Neutrophil (primary cell): Measurements from ENCODE around the gene PKD2.
"Not testable (repeated sequence)": the region's sequence is repeated elsewhere in the genome, so short reads cannot be mapped to it uniquely, and the experiment has no call there.

Source experiments
- H3K27ac ChIP-seq: fragments of 200-600 bp; sonication (generic); 2 replicates; pipeline ENCODE4 v1.5.1; 2016; ENCODE audit warnings: mild to moderate bottlenecking, moderate library complexity
- H3K27me3 ChIP-seq: fragments of 200-600 bp; sonication (generic); 2 replicates; pipeline ENCODE4 v1.6.0; 2016; ENCODE audit warnings: mild to moderate bottlenecking
- H3K36me3 ChIP-seq: fragments of 200-600 bp; sonication (generic); 2 replicates; pipeline ENCODE4 v1.5.1; 2017
- H3K4me1 ChIP-seq, 2 experiments: fragments of 200-600 bp in 1 of 2; sonication (generic) in 1 of 2; 1 replicate in 1 of 2; 2 replicates in 1 of 2; pipeline versions ENCODE4 v1.5.1 to v1.6.1; 2013 to 2016; ENCODE audit warnings: low read depth in 1 of 2, low read length in 1 of 2, mild to moderate bottlenecking in 1 of 2, moderate library complexity in 1 of 2; ENCODE audit not compliant: control insufficient read depth in 1 of 2, insufficient read depth in 1 of 2
- H3K4me3 ChIP-seq, 2 experiments: fragments of 200-600 bp in 1 of 2; sonication (generic) in 1 of 2; 1 replicate in 1 of 2; 2 replicates in 1 of 2; pipeline ENCODE4 v1.5.1; 2013 to 2016; ENCODE audit warnings: low read depth in 1 of 2, low read length in 1 of 2, mild to moderate bottlenecking in 1 of 2, moderate library complexity in 1 of 2
- H3K9me3 ChIP-seq: fragments of 200-600 bp; sonication (generic); 2 replicates; pipeline ENCODE4 v1.5.1; 2016
- TF ChIP-seq, protein P1 (sequence below): fragments of 200-600 bp; sonication (generic); IDR thresholded peaks from 2 replicates; pipeline ENCODE4 v1.5.1; 2016; ENCODE audit warnings: antibody characterized with exemption

Gene PKD2

DNA sequence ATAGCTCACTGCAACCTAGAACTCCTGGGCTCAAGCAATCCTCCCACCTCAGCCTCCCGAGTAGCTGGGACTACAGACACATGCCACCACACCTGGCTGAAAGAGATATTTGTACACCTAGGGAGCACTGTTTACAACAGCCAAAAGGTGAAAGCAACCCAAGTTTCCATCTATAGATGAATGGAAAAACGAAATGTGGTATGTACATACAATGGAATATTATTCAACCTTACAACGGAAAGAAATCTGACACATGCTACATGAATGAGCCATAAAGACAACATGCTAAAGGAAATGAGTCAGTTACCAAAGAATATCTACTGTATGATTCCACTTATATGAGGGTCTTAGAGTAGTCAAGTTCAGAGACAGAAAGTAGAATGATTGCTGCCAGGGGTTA lies 98.8 kb downstream of the PKD2 start:
- Histone ChIP-seq H3K36me3 (no peaks in the 10 kb centered on the region), H3K4me1 (no peaks in the 10 kb centered on the region), H3K27me3 (peaks cover 11% of the 10 kb centered on the region), H3K4me3 (no peak overlapping the region), H3K27ac (no peak overlapping the region), H3K9me3 (no peaks in the 10 kb centered on the region)
- TF ChIP-seq, protein P1, sequence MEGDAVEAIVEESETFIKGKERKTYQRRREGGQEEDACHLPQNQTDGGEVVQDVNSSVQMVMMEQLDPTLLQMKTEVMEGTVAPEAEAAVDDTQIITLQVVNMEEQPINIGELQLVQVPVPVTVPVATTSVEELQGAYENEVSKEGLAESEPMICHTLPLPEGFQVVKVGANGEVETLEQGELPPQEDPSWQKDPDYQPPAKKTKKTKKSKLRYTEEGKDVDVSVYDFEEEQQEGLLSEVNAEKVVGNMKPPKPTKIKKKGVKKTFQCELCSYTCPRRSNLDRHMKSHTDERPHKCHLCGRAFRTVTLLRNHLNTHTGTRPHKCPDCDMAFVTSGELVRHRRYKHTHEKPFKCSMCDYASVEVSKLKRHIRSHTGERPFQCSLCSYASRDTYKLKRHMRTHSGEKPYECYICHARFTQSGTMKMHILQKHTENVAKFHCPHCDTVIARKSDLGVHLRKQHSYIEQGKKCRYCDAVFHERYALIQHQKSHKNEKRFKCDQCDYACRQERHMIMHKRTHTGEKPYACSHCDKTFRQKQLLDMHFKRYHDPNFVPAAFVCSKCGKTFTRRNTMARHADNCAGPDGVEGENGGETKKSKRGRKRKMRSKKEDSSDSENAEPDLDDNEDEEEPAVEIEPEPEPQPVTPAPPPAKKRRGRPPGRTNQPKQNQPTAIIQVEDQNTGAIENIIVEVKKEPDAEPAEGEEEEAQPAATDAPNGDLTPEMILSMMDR = no peak

DNA sequence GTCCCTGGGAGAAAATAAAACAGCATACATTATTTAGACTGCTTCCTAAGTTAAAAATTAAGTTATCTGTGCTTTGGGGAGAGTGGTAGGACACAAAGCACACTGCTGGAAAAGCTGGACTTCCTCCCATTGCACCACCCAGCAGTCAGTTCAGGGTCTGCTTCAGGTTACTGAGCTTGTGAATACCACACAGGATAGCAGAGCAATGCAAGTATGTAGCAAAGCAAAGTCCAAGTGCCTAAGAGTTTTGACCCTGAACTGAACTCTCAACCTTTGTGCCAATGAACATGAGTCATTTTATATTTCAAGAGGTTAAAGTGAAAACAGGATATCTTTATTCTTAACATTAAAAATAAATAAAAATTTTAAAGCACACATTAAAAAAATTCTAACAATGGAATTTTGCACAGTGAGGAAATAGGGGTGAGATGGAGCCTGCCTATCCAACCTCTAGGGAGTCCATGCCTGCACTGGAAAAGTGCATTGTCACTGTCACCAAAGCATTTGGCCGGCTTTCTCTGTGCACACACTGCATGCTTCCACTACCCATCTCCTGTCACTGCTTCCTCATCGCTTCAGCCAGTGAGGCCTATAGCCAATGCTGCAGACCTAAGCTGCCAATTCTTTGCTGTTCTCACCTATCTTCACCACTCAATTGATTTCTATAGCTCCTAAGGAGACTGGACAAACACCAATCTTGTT lies 100.1 kb downstream of the PKD2 start:
- H3K4me1 ChIP-seq = no peaks in the 10 kb centered on the region
- TF ChIP-seq, protein P1 = no peak
- H3K27ac ChIP-seq = no peak overlapping the region
- H3K27me3 ChIP-seq = no peaks in the 10 kb centered on the region
- H3K36me3 ChIP-seq = no peaks in the 10 kb centered on the region
- no peak overlapping the region for H3K4me3 ChIP-seq
- H3K9me3 ChIP-seq = no peaks in the 10 kb centered on the region

DNA sequence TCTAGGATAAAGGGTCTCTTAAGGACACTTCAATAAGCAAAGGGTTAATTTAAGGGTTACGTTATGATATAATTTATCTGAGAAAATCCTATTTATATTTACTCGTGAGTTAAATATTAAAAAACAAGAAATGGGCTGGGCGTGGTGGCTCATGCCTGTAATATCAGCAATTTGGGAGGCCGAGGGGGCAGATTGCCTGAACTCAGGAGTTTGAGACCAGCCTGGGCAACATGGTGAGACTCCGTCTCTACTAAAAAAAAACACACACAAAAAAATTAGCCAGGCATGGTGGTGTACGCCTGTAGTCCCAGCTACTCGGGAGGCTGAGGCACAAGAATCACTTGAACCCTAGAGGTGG lies 100.7 kb downstream of the PKD2 start:
- H3K4me1 ChIP-seq, H3K27ac ChIP-seq, H3K36me3 ChIP-seq, H3K27me3 ChIP-seq, H3K9me3 ChIP-seq, H3K4me3 ChIP-seq: not testable (repeated sequence)

DNA sequence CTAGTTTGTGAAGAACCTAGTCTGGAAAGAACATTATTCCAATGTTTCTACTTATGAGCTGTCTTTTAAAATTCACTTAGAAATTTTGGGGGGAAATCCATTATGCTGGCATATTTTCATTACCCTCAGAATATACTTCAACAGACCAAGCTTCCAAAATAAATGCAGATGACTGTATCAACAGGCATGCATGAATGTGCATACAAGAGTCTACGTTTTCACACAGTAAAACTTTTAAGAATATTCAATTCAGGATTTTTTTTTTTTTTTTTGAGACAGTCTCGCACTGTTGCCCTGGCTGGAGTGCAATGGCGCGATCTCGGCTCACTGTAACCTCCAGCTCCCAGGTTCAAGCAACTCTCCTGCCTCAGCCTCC lies 101.3 kb downstream of the PKD2 start:
- Histone ChIP-seq H3K4me1 (no peaks in the 10 kb centered on the region), H3K4me3 (no peak overlapping the region), H3K9me3 (no peaks in the 10 kb centered on the region), H3K27ac (no peak overlapping the region), H3K27me3 (no peaks in the 10 kb centered on the region), H3K36me3 (no peaks in the 10 kb centered on the region)
- TF ChIP-seq, protein P1 = no peak

DNA sequence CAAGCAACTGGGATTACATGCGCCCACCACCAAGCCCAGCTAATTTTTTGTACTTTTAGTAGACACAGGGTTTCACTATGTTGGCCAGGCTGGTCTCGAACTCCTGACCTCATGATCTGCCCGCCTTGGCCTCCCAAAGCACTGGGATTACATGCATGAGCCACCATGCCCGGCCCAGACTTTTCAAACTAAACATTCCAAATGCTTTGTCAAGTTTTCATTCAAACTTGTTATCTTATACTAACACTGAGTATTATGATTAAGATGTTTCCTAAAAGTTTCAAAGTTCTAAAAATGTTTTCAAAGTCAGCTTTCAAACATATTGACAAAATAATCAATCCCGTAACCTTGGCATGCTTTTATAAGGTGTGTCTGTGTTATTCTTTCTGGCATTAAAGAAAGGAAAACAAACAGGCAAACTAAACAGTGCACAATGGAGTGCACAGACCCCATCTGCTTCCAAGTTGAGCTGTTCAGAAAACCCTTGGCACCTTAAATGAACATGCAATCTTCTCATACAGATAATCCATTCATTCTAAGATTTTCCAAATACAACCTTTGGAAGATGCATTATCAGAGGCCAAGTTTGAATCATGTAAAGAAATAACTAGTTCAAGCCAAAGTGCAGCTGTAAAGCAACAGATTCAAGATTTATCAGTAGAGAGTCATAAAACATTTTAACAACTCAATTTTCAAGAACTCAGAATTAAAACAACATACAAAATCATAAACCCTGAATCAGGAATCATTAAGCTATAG lies 101.9 kb downstream of the PKD2 start:
- Histone ChIP-seq H3K27me3 (no peaks in the 10 kb centered on the region), H3K36me3 (no peaks in the 10 kb centered on the region), H3K4me1 (no peaks in the 10 kb centered on the region), H3K27ac (no peak overlapping the region), H3K9me3 (no peaks in the 10 kb centered on the region), H3K4me3 (no peak overlapping the region)
- TF ChIP-seq, protein P1 = no peak

DNA sequence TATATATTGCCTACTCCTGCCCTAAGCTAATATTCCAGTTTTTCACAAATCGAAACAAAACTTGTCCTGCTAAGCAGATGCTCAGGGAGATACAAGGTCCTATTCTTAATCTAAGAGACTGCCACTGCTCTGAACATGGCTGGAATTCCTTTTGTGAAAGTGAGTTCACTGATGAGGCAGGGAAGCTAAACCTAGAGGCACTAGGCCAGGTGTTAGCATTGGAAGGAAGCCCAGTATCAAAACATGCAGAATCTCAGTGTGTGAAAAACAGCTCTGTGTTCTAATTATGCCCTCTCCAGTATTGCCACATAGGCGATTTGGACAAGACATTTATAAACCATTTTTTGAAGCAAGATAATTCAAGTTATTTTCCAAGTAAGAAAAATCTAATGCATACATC lies 103.4 kb downstream of the PKD2 start:
- Histone ChIP-seq H3K27ac (no peak overlapping the region), H3K27me3 (no peaks in the 10 kb centered on the region), H3K4me3 (no peak overlapping the region), H3K36me3 (no peaks in the 10 kb centered on the region), H3K4me1 (no peaks in the 10 kb centered on the region), H3K9me3 (no peaks in the 10 kb centered on the region)
- TF ChIP-seq, protein P1 = no peak
